WTC11 (cell line): Measurements from ENCODE around the gene ARHGAP29. TPM values are rescaled to one million over a fixed set of nuclear protein-coding genes. Genes with fewer than 3 reads are reported as not detected.
A peak's percentile ranks its signal among the peaks of the same experiment; 100 is the strongest.

ENCODE experiments used
- ATAC-seq: fragments of 200-7000 bp; cut with Tn5 transposase; 2 replicates; pipeline ENCODE4 v1.10.0; 2021; ENCODE audit warnings: mild to moderate bottlenecking, moderate library complexity
- Bru-seq: library from RNA; stranded (reverse); fragments of 400-500 nt; gene quantifications from one replicate; lab custom pipeline; 2021; lab: Mats Ljungman, UMichigan
- CTCF ChIA-PET: fragments of 300-600 bp; sonication (Branson Sonifier 250); formaldehyde crosslinking; loops from one replicate; lab custom pipeline; 2021; ENCODE audit warnings: antibody characterized with exemption; lab: Charles Lee
- POLR2A ChIA-PET: fragments of 350-600 bp; sonication (Branson Sonifier 250); formaldehyde crosslinking; loops from one replicate; lab custom pipeline; 2021; ENCODE audit warnings: antibody characterized with exemption; lab: Charles Lee
- DNase-seq: peaks from one replicate; pipeline ENCODE4 v3.0.0; 2021; ENCODE audit warnings: low spot score
- H3K27ac Mint-ChIP-seq: 2 replicates; pipeline ENCODE4 v1.8.0; 2021; ENCODE audit warnings: mixed read lengths
- H3K27me3 Mint-ChIP-seq: 2 replicates; pipeline ENCODE4 v1.8.0; 2021; ENCODE audit warnings: low read depth, mild to moderate bottlenecking, moderate library complexity, mixed read lengths
- H3K36me3 Mint-ChIP-seq: 2 replicates; pipeline ENCODE4 v1.8.0; 2021; ENCODE audit warnings: mixed read lengths
- H3K4me1 Mint-ChIP-seq: 2 replicates; pipeline ENCODE4 v1.8.0; 2022; ENCODE audit warnings: mixed read lengths
- H3K4me3 Mint-ChIP-seq: 2 replicates; pipeline ENCODE4 v1.8.0; 2021; ENCODE audit warnings: mild to moderate bottlenecking, moderate library complexity, mixed read lengths
- H3K9me3 Mint-ChIP-seq: 2 replicates; pipeline ENCODE4 v1.8.0; 2021; ENCODE audit warnings: mixed read lengths
- AFF4 ChIP-seq: sonication (generic); formaldehyde crosslinking; IDR thresholded peaks from 2 replicates; pipeline ENCODE4 v1.8.1; 2023; ENCODE audit warnings: mild to moderate bottlenecking, missing genetic modification reagents, borderline replicate concordance
- AR ChIP-seq: fragments of 250-450 bp; sonication (Bioruptor Pico); IDR thresholded peaks from 2 replicates; pipeline ENCODE4 v1.9.0; 2021; ENCODE audit warnings: mild to moderate bottlenecking
- ETV6 ChIP-seq: sonication (generic); formaldehyde crosslinking; IDR thresholded peaks from 2 replicates; pipeline ENCODE4 v1.8.1; 2022; ENCODE audit warnings: mild to moderate bottlenecking, missing genetic modification reagents
- FOXP1 ChIP-seq: sonication (generic); formaldehyde crosslinking; IDR thresholded peaks from 2 replicates; pipeline ENCODE4 v1.8.0; 2022; ENCODE audit warnings: missing genetic modification reagents, mild to moderate bottlenecking, moderate library complexity, borderline replicate concordance
- GABPB1 ChIP-seq: sonication (generic); formaldehyde crosslinking; IDR thresholded peaks from 2 replicates; pipeline ENCODE4 v1.8.1; 2023; ENCODE audit warnings: mild to moderate bottlenecking, missing genetic modification reagents
- JUN ChIP-seq: sonication (generic); formaldehyde crosslinking; IDR thresholded peaks from 2 replicates; pipeline ENCODE4 v1.8.0; 2023; ENCODE audit warnings: mild to moderate bottlenecking, missing genetic modification reagents
- NFATC4 ChIP-seq: fragments of 250-450 bp; sonication (Bioruptor Pico); IDR thresholded peaks from 2 replicates; pipeline ENCODE4 v1.9.0; 2021; ENCODE audit warnings: mild to moderate bottlenecking
- NR2C2 ChIP-seq: sonication (generic); formaldehyde crosslinking; IDR thresholded peaks from 2 replicates; pipeline ENCODE4 v1.8.0; 2022; ENCODE audit warnings: mild to moderate bottlenecking, missing genetic modification reagents
- SMAD3 ChIP-seq: sonication (generic); formaldehyde crosslinking; IDR thresholded peaks from 2 replicates; pipeline ENCODE4 v1.8.0; 2022; ENCODE audit warnings: missing genetic modification reagents, mild to moderate bottlenecking, borderline replicate concordance
- SP1 ChIP-seq: sonication (generic); formaldehyde crosslinking; conservative IDR thresholded peaks from 2 replicates; pipeline ENCODE4 v1.8.1; 2022; ENCODE audit warnings: missing genetic modification reagents
- TEAD4 ChIP-seq: sonication (generic); formaldehyde crosslinking; IDR thresholded peaks from 2 replicates; pipeline ENCODE4 v1.8.0; 2022; ENCODE audit warnings: mild to moderate bottlenecking, missing genetic modification reagents
- USF2 ChIP-seq: sonication (generic); formaldehyde crosslinking; IDR thresholded peaks from 2 replicates; pipeline ENCODE4 v1.8.1; 2023; ENCODE audit warnings: mild to moderate bottlenecking, missing genetic modification reagents, moderate library complexity
- ZNF121 ChIP-seq: sonication (generic); formaldehyde crosslinking; IDR thresholded peaks from 2 replicates; pipeline ENCODE4 v1.8.0; 2023; ENCODE audit warnings: missing genetic modification reagents
- long read RNA-seq, 3 experiments: library from RNA in 1 of 3; library from capped mRNA in 1 of 3; library from polyadenylated mRNA in 1 of 3; unstranded in 2 of 3; stranded (forward) in 1 of 3; transcript quantifications; one replicate each; pipeline ENCODE4 v2.0.0, GENCODE V29; 2021
- total RNA-seq: library from RNA; stranded (reverse); gene quantifications from 3 replicates; pipeline ENCODE4 v1.2.3, GENCODE V29; 2021
- TF ChIP-seq, protein P1 (sequence below): sonication (generic); formaldehyde crosslinking; conservative IDR thresholded peaks from 2 replicates; pipeline ENCODE4 v1.8.1; 2022; ENCODE audit warnings: mild to moderate bottlenecking, missing genetic modification reagents
- TF ChIP-seq, protein P2 (sequence below): sonication (generic); formaldehyde crosslinking; IDR thresholded peaks from 2 replicates; pipeline ENCODE4 v1.8.0; 2022; ENCODE audit warnings: mild to moderate bottlenecking, missing genetic modification reagents
- TF ChIP-seq, protein P3 (sequence below): sonication (generic); formaldehyde crosslinking; IDR thresholded peaks from 2 replicates; pipeline ENCODE4 v1.8.1; 2023; ENCODE audit warnings: mild to moderate bottlenecking, moderate library complexity, missing genetic modification reagents
- TF ChIP-seq, protein P4 (sequence below): fragments of 200-600 bp; IDR thresholded peaks from 2 replicates; pipeline ENCODE4 v1.8.0; 2022; ENCODE audit warnings: antibody characterized with exemption
- TF ChIP-seq, protein P5 (sequence below): sonication (generic); formaldehyde crosslinking; IDR thresholded peaks from 2 replicates; pipeline ENCODE4 v1.8.1; 2022; ENCODE audit warnings: low read depth, missing genetic modification reagents, borderline replicate concordance
- TF ChIP-seq, protein P6 (sequence below): fragments of 250-450 bp; sonication (Bioruptor Pico); IDR thresholded peaks from 2 replicates; pipeline ENCODE4 v1.9.0; 2021; ENCODE audit warnings: mild to moderate bottlenecking

Gene ARHGAP29
- total RNA-seq (3.5 to 6.6 TPM (median 4.4 TPM) in 3 replicates), Bru-seq, nascent RNA (percentile 54 among the genes with signal in this experiment)
- long read RNA-seq, experiment 1, full-length matches to known transcripts, result 20 of 31 reads
- long read RNA-seq, experiment 1, partial matches to known transcripts, result 4 of 31 reads
- long read RNA-seq, experiment 1, other reads (novel, unspliced or antisense), result 7 of 31 reads
- long read RNA-seq, experiment 2, full-length matches to known transcripts, result 1 of 9 reads
- long read RNA-seq, experiment 2, partial matches to known transcripts, result 2 of 9 reads
- long read RNA-seq, experiment 2, other reads (novel, unspliced or antisense), result 6 of 9 reads
- long read RNA-seq, experiment 3, partial matches to known transcripts, result 0 of 1 reads
- long read RNA-seq, experiment 3, other reads (novel, unspliced or antisense), result 1 of 1 reads

DNA sequence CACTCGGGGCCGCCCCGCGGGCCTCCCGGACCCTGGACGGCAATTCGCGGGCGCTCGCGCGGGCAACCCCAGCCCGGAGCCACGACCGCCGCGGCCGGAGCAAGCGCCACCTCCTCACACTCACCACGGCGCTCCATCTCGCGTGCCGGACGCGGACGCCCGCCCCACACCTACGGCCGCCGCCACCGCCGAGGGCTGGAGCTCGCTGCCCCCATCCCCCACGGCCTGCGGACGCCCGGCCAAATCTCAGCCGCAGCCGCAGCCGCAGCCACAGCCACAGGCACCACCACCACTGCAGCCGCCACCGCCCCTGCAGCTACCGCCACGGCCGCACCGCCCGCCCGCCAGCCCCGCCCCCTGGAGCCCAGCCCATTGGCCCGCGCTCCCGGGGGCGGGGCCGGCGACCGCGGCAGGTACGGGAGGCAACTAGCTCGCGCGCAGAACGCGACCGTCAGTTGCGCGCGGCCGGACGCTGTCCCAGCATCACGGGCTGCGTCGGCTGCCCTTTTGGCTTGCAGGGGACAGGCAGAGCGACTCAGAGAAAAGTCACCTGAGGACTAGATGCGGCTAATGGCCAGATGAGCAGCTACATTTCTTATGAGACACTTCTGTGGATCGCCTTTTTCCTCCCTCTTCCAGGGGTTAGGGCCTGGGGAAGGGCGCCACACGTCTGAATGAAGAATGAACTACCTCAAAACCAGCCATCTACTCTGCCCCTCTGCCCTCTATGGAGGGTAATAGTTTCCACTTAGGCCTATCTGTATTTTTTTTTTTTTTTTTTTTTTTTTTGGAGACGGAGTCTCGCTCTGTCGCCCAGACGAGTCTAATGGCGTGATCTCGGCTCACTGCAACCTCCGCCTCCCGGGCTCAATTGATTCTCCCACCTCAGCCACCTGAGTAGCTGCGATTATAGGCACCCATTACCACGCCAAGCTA is at the start of gene ARHGAP29:
Gene ARHGAP29, minus strand, starts transcription at position 294 of the 936 bp plus-strand sequence. CDS start 5,973 bp downstream, outside the sequence.
- Mint-ChIP-seq H3K9me3 (peaks cover 5% of the 10 kb centered on the region; the same call in 1 of the 2 replicates), H3K27ac (peak within 1 kb of the TSS; percentile 41; the same call in 1 of the 2 replicates), H3K4me3 (peak within 1 kb of the TSS; percentile 79), H3K4me1 (peaks cover 24% of the 10 kb centered on the region), H3K36me3 (no peaks in the 10 kb centered on the region), H3K27me3 (peaks cover 65% of the 10 kb centered on the region)
- POLR2A ChIA-PET, result interaction anchor here (0.7 to 2.2 kb wide), 3 partner anchors 10 to 189 kb away, joined by 4 to 15 read pairs (median 11); no protein-coding TSS in a partner anchor
- peak; percentile 92 for DNase-seq
- ATAC-seq, result peak; percentile 89
- CTCF ChIA-PET, result interaction anchor here (0.5 to 3.8 kb wide), 23 partner anchors 10 to 1374 kb away, joined by 3 to 72 read pairs (median 4); no protein-coding TSS in a partner anchor
- TF ChIP-seq, protein P1, sequence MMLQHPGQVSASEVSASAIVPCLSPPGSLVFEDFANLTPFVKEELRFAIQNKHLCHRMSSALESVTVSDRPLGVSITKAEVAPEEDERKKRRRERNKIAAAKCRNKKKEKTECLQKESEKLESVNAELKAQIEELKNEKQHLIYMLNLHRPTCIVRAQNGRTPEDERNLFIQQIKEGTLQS (CRISPR knock-in tag), result no peak
- TF ChIP-seq, protein P2, sequence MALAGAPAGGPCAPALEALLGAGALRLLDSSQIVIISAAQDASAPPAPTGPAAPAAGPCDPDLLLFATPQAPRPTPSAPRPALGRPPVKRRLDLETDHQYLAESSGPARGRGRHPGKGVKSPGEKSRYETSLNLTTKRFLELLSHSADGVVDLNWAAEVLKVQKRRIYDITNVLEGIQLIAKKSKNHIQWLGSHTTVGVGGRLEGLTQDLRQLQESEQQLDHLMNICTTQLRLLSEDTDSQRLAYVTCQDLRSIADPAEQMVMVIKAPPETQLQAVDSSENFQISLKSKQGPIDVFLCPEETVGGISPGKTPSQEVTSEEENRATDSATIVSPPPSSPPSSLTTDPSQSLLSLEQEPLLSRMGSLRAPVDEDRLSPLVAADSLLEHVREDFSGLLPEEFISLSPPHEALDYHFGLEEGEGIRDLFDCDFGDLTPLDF (CRISPR knock-in tag), result no peak
- TF ChIP-seq NR2C2 (no peak; the same call in 1 of the 2 replicates), NFATC4 (CRISPR knock-in tag) (no peak), SMAD3 (no peak), ZNF121 (no peak), SP1 (CRISPR knock-in tag) (peak; percentile 73), FOXP1 (CRISPR knock-in tag) (peak; percentile 85), ETV6 (CRISPR knock-in tag) (no peak), TEAD4 (no peak), JUN (CRISPR knock-in tag) (no peak), AFF4 (CRISPR knock-in tag) (no peak), GABPB1 (CRISPR knock-in tag) (peak; percentile 30; the same call in 1 of the 2 replicates), USF2 (no peak), AR (no peak)
- TF ChIP-seq, protein P3, sequence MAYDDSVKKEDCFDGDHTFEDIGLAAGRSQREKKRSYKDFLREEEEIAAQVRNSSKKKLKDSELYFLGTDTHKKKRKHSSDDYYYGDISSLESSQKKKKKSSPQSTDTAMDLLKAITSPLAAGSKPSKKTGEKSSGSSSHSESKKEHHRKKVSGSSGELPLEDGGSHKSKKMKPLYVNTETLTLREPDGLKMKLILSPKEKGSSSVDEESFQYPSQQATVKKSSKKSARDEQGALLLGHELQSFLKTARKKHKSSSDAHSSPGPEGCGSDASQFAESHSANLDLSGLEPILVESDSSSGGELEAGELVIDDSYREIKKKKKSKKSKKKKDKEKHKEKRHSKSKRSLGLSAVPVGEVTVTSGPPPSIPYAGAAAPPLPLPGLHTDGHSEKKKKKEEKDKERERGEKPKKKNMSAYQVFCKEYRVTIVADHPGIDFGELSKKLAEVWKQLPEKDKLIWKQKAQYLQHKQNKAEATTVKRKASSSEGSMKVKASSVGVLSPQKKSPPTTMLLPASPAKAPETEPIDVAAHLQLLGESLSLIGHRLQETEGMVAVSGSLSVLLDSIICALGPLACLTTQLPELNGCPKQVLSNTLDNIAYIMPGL (CRISPR knock-in tag), result peak; percentile 63; the same call in 1 of the 2 replicates
- TF ChIP-seq, protein P4, sequence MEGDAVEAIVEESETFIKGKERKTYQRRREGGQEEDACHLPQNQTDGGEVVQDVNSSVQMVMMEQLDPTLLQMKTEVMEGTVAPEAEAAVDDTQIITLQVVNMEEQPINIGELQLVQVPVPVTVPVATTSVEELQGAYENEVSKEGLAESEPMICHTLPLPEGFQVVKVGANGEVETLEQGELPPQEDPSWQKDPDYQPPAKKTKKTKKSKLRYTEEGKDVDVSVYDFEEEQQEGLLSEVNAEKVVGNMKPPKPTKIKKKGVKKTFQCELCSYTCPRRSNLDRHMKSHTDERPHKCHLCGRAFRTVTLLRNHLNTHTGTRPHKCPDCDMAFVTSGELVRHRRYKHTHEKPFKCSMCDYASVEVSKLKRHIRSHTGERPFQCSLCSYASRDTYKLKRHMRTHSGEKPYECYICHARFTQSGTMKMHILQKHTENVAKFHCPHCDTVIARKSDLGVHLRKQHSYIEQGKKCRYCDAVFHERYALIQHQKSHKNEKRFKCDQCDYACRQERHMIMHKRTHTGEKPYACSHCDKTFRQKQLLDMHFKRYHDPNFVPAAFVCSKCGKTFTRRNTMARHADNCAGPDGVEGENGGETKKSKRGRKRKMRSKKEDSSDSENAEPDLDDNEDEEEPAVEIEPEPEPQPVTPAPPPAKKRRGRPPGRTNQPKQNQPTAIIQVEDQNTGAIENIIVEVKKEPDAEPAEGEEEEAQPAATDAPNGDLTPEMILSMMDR, result no peak
- TF ChIP-seq, protein P5, sequence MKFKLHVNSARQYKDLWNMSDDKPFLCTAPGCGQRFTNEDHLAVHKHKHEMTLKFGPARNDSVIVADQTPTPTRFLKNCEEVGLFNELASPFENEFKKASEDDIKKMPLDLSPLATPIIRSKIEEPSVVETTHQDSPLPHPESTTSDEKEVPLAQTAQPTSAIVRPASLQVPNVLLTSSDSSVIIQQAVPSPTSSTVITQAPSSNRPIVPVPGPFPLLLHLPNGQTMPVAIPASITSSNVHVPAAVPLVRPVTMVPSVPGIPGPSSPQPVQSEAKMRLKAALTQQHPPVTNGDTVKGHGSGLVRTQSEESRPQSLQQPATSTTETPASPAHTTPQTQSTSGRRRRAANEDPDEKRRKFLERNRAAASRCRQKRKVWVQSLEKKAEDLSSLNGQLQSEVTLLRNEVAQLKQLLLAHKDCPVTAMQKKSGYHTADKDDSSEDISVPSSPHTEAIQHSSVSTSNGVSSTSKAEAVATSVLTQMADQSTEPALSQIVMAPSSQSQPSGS (CRISPR knock-in tag), result no peak
- TF ChIP-seq, protein P6, sequence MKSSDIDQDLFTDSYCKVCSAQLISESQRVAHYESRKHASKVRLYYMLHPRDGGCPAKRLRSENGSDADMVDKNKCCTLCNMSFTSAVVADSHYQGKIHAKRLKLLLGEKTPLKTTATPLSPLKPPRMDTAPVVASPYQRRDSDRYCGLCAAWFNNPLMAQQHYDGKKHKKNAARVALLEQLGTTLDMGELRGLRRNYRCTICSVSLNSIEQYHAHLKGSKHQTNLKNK (CRISPR knock-in tag), result no peak
